H9 (cell line): ENCODE results near the gene BCAS1. TPM values are rescaled to one million over a fixed set of nuclear protein-coding genes. Genes with fewer than 3 reads are reported as not detected.

Experiments
- DNase-seq: peaks from one replicate; pipeline ENCODE4 v3.0.0-alpha.2; 2017
- H2AFZ ChIP-seq: one replicate; pipeline ENCODE4 v1.6.1; 2013; ENCODE audit warnings: mild to moderate bottlenecking, low read length, control low read depth, moderate library complexity
- H2AK5ac ChIP-seq: 2 replicates; pipeline ENCODE4 v1.6.1; 2013; ENCODE audit warnings: low read length, control low read depth, mixed read lengths; ENCODE audit not compliant: insufficient read length
- H2BK120ac ChIP-seq: one replicate; pipeline ENCODE4 v1.6.1; 2013; ENCODE audit warnings: low read depth, mild to moderate bottlenecking, low read length, control low read depth, inconsistent platforms; ENCODE audit not compliant: poor library complexity, severe bottlenecking
- H2BK12ac ChIP-seq: 2 replicates; pipeline ENCODE4 v1.6.1; 2013; ENCODE audit warnings: low read length, control low read depth, mixed read lengths, low read depth; ENCODE audit not compliant: insufficient read length
- H2BK15ac ChIP-seq: 2 replicates; pipeline ENCODE4 v1.6.1; 2013; ENCODE audit warnings: low read depth, low read length, control low read depth
- H2BK20ac ChIP-seq: one replicate; pipeline ENCODE4 v1.6.1; 2013; ENCODE audit warnings: low read depth, mild to moderate bottlenecking, low read length, control low read depth, inconsistent platforms; ENCODE audit not compliant: poor library complexity, severe bottlenecking
- H2BK5ac ChIP-seq: 2 replicates; pipeline ENCODE4 v1.6.1; 2013; ENCODE audit warnings: low read length, control low read depth, mixed read lengths; ENCODE audit not compliant: insufficient read length
- H3K14ac ChIP-seq: 2 replicates; pipeline ENCODE4 v1.6.1; 2013; ENCODE audit warnings: low read length, control low read depth; ENCODE audit not compliant: insufficient read depth
- H3K18ac ChIP-seq: 2 replicates; pipeline ENCODE4 v1.6.1; 2013; ENCODE audit warnings: low read depth, mild to moderate bottlenecking, mixed read lengths, low read length, control low read depth; ENCODE audit not compliant: insufficient read length
- H3K23ac ChIP-seq: 2 replicates; pipeline ENCODE4 v1.6.1; 2013; ENCODE audit warnings: low read length, control low read depth, mixed read lengths, low read depth; ENCODE audit not compliant: insufficient read length
- H3K23me2 ChIP-seq: 2 replicates; pipeline ENCODE4 v1.6.1; 2013; ENCODE audit warnings: low read depth, mild to moderate bottlenecking, mixed read lengths, low read length, control low read depth; ENCODE audit not compliant: insufficient read length, poor library complexity, severe bottlenecking
- H3K27ac ChIP-seq: 2 replicates; pipeline ENCODE4 v1.5.1; 2013; ENCODE audit warnings: low read length, control low read depth, mixed read lengths, low read depth; ENCODE audit not compliant: insufficient read length
- H3K27me3 ChIP-seq: 2 replicates; pipeline ENCODE4 v1.6.1; 2013; ENCODE audit warnings: low read length, control low read depth, inconsistent platforms; ENCODE audit not compliant: insufficient read depth
- H3K4ac ChIP-seq: 2 replicates; pipeline ENCODE4 v1.6.1; 2013; ENCODE audit warnings: low read depth, mild to moderate bottlenecking, control low read depth, inconsistent platforms, low read length, moderate library complexity
- H3K4me1 ChIP-seq: 2 replicates; pipeline ENCODE4 v1.6.1; 2013; ENCODE audit warnings: low read length, control low read depth, inconsistent platforms; ENCODE audit not compliant: insufficient read depth
- H3K4me2 ChIP-seq: 2 replicates; pipeline ENCODE4 v1.6.1; 2013; ENCODE audit warnings: low read length, control low read depth, mixed read lengths; ENCODE audit not compliant: insufficient read length, insufficient read depth
- H3K56ac ChIP-seq: 2 replicates; pipeline ENCODE4 v1.6.1; 2013; ENCODE audit warnings: low read depth, mild to moderate bottlenecking, mixed read lengths, low read length, control low read depth; ENCODE audit not compliant: insufficient read length
- H3K79me1 ChIP-seq: 2 replicates; pipeline ENCODE4 v1.6.1; 2013; ENCODE audit warnings: low read depth, mild to moderate bottlenecking, moderate library complexity, low read length, control low read depth, inconsistent platforms; ENCODE audit not compliant: insufficient read depth, poor library complexity, severe bottlenecking
- H3K79me2 ChIP-seq: 2 replicates; pipeline ENCODE4 v1.6.1; 2013; ENCODE audit warnings: low read length, control low read depth, inconsistent platforms; ENCODE audit not compliant: insufficient read depth
- H3K9ac ChIP-seq: 2 replicates; pipeline ENCODE4 v1.6.1; 2013; ENCODE audit warnings: low read length, control low read depth, mixed read lengths; ENCODE audit not compliant: insufficient read length; ENCODE audit errors: extremely low read depth
- H3K9me3 ChIP-seq: one replicate; pipeline ENCODE4 v1.6.1; 2013; ENCODE audit warnings: low read depth, low read length, inconsistent platforms; ENCODE audit not compliant: control insufficient read depth
- H3T11ph ChIP-seq: one replicate; pipeline ENCODE4 v1.6.1; 2013; ENCODE audit warnings: mild to moderate bottlenecking, low read length, control low read depth, inconsistent platforms
- H4K20me1 ChIP-seq: one replicate; pipeline ENCODE4 v1.6.1; 2013; ENCODE audit not compliant: control insufficient read depth, insufficient read length, insufficient read depth
- H4K5ac ChIP-seq: 2 replicates; pipeline ENCODE4 v1.6.1; 2013; ENCODE audit warnings: low read depth, mild to moderate bottlenecking, mixed read lengths, low read length, control low read depth; ENCODE audit not compliant: insufficient read length
- H4K8ac ChIP-seq: replicated peaks from 2 replicates; pipeline ENCODE4 v1.6.1; 2013; ENCODE audit warnings: low read length, control low read depth, mixed read lengths, low read depth; ENCODE audit not compliant: insufficient read length
- H4K91ac ChIP-seq: 2 replicates; pipeline ENCODE4 v1.6.1; 2013; ENCODE audit warnings: low read depth, mild to moderate bottlenecking, moderate library complexity, mixed read lengths, low read length, control low read depth; ENCODE audit not compliant: insufficient read length
- H3K27ac Mint-ChIP-seq, 3 experiments: 2 replicates in 2 of 3; 3 replicates in 1 of 3; pipeline ENCODE4 v1.8.0; 2020 to 2021; ENCODE audit warnings: mixed read lengths in 3 of 3, mild to moderate bottlenecking in 1 of 3, moderate library complexity in 1 of 3
- H3K27me3 Mint-ChIP-seq: 2 replicates; pipeline ENCODE4 v1.8.0; 2021; ENCODE audit warnings: low read depth, mild to moderate bottlenecking, moderate library complexity, mixed read lengths
- H3K36me3 Mint-ChIP-seq, 3 experiments: 2 replicates in 2 of 3; 3 replicates in 1 of 3; pipeline ENCODE4 v1.8.0; 2020 to 2021; ENCODE audit warnings: low read depth in 3 of 3, mixed read lengths in 3 of 3; ENCODE audit not compliant: insufficient read depth in 1 of 3
- H3K4me1 Mint-ChIP-seq, 2 experiments: 2 replicates each; pipeline ENCODE4 v1.8.0; 2020; ENCODE audit warnings: mixed read lengths in 2 of 2
- H3K4me3 Mint-ChIP-seq, 2 experiments: 2 replicates in 1 of 2; 3 replicates in 1 of 2; pipeline ENCODE4 v1.8.0; 2020 to 2021; ENCODE audit warnings: mild to moderate bottlenecking in 2 of 2, mixed read lengths in 2 of 2, moderate library complexity in 1 of 2
- H3K9me3 Mint-ChIP-seq, 2 experiments: 2 replicates in 1 of 2; 3 replicates in 1 of 2; pipeline ENCODE4 v1.8.0; 2020; ENCODE audit warnings: mild to moderate bottlenecking in 2 of 2, mixed read lengths in 2 of 2, moderate library complexity in 1 of 2
- WGBS: extraction: QIAGEN DNeasy Blood & Tissue Kit; methylation state at CpG from one replicate; pipeline ENCODE4 v1.1.7; 2013; ENCODE audit warnings: missing lambda C conversion rate, low lambda C conversion rate, mixed read lengths; ENCODE audit not compliant: insufficient read length; ENCODE audit errors: extremely low coverage; 5-methylcytosine and 5-hydroxymethylcytosine counted together
- total RNA-seq: library from RNA; stranded (reverse); gene quantifications from 2 replicates; pipeline ENCODE4 v1.2.1, GENCODE V29; 2021
- TF ChIP-seq, protein P1 (sequence below): fragments of 200-600 bp; sonication (generic); conservative IDR thresholded peaks from 3 replicates; pipeline ENCODE4 v1.8.0; 2021; ENCODE audit warnings: antibody characterized with exemption, mild to moderate bottlenecking

The BCAS1 gene
- total RNA-seq, 1 experiment from 2014 or later: 0.15 TPM

DNA sequence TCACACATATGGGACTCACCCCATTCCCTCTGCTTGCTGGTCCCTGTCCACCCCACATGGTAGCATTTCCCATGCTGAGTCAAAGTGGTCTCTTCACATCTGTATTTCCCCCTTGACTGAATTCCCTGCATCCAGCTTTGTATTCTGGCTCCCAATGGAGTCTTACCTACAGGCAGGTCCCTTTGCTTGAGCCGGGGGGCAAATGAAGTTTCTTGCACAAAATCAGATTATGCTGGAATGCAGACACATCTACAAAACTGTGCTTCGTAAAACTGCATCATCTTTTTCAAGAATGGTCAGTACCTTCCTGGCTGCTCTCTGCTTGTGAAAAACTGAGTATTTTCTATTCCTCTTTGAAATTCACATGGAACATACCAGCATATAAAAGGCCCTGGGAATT, 32.1 kb upstream of the BCAS1 start:
- no peaks in the 10 kb centered on the region; the same call in 1 of the 2 replicates for H3K4me1 ChIP-seq
- no peaks in the 10 kb centered on the region for H3K79me2 ChIP-seq
- peaks cover 0 to 5% (median 1%) of the 10 kb centered on the region in 3 experiments; a peak in 3 of 7 replicates for H3K36me3 Mint-ChIP-seq
- H3K4me3 Mint-ChIP-seq: no peak overlapping the region
- H3K4me1 Mint-ChIP-seq: peaks cover 3 to 5% of the 10 kb centered on the region in 2 experiments; a peak in 2 of 4 replicates
- H3K14ac ChIP-seq: no peak overlapping the region
- H2BK15ac ChIP-seq: no peak overlapping the region
- no peak overlapping the region for H3K27ac Mint-ChIP-seq
- H2AK5ac ChIP-seq: no peak overlapping the region
- no peak overlapping the region for H2AFZ ChIP-seq
- no peak overlapping the region for H3K9ac ChIP-seq
- H4K5ac ChIP-seq: no peak overlapping the region
- no peak overlapping the region for H3K4me2 ChIP-seq
- no peak overlapping the region for H3K18ac ChIP-seq
- no peak overlapping the region for H2BK120ac ChIP-seq
- no peak overlapping the region for H4K8ac ChIP-seq
- H2BK20ac ChIP-seq: no peak overlapping the region
- peaks cover 0 to 2% of the 10 kb centered on the region in 2 experiments; a peak in 1 of 5 replicates for H3K9me3 Mint-ChIP-seq
- no peak overlapping the region for H2BK5ac ChIP-seq
- H4K91ac ChIP-seq: no peak overlapping the region
- no peak overlapping the region for H3K27ac ChIP-seq
- no peaks in the 10 kb centered on the region; the same call in 1 of the 2 replicates for H3K27me3 Mint-ChIP-seq
- WGBS: no CpG with 5 or more reads among the region's 2 CpGs
- H3K9me3 ChIP-seq: no peaks in the 10 kb centered on the region
- H3K27me3 ChIP-seq: no peaks in the 10 kb centered on the region
- H3T11ph ChIP-seq: no peak overlapping the region
- H2BK12ac ChIP-seq: no peak overlapping the region
- no peak overlapping the region for H3K23ac ChIP-seq
- DNase-seq: no peak
- no peak overlapping the region for H3K56ac ChIP-seq
- TF ChIP-seq, protein P1, sequence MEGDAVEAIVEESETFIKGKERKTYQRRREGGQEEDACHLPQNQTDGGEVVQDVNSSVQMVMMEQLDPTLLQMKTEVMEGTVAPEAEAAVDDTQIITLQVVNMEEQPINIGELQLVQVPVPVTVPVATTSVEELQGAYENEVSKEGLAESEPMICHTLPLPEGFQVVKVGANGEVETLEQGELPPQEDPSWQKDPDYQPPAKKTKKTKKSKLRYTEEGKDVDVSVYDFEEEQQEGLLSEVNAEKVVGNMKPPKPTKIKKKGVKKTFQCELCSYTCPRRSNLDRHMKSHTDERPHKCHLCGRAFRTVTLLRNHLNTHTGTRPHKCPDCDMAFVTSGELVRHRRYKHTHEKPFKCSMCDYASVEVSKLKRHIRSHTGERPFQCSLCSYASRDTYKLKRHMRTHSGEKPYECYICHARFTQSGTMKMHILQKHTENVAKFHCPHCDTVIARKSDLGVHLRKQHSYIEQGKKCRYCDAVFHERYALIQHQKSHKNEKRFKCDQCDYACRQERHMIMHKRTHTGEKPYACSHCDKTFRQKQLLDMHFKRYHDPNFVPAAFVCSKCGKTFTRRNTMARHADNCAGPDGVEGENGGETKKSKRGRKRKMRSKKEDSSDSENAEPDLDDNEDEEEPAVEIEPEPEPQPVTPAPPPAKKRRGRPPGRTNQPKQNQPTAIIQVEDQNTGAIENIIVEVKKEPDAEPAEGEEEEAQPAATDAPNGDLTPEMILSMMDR: no peak
- no peaks in the 10 kb centered on the region for H3K23me2 ChIP-seq
- no peak overlapping the region for H3K4ac ChIP-seq
- H4K20me1 ChIP-seq: no peaks in the 10 kb centered on the region
- H3K79me1 ChIP-seq: no peaks in the 10 kb centered on the region
